ENCODE measurements around the gene DNAJB2.

Gene DNAJB2

GRCh38 chr2:219250049-219250781 is 29.0 kb upstream of the DNAJB2 start:
- Histone ChIP-seq H3K27ac (ENCODE audit: insufficient read depth in 1 of 2, low read depth in 1 of 2, low read length in 2 of 2, poor library complexity in 1 of 2, severe bottlenecking in 2 of 2) (no peak overlapping the region), H3K4me1 (ENCODE audit: control extremely low read depth in 1 of 4, control insufficient read depth in 4 of 4, insufficient read depth in 4 of 4, low read length in 3 of 4) (peaks cover 38 to 91% (median 89%) of the 10 kb centered on the region in 4 experiments), H3K4me3 (ENCODE audit: control insufficient read depth in 1 of 7, extremely low read depth in 1 of 7, insufficient read depth in 4 of 7, low read depth in 2 of 7, low read length in 6 of 7) (peak overlapping the region in 4 of 7 experiments; percentile 1 to 48 (median 32)), H3K36me3 (ENCODE audit: control insufficient read depth in 4 of 4, insufficient read depth in 4 of 4, low read length in 3 of 4) (peaks cover 0 to 22% (median 13%) of the 10 kb centered on the region in 4 experiments), H3K9me3 (ENCODE audit: control extremely low read depth in 1 of 5, control insufficient read depth in 4 of 5, insufficient read depth in 2 of 5, low read depth in 1 of 5, low read length in 4 of 5) (no peaks in the 10 kb centered on the region), H3K27me3 (replicated peaks in 2 of 5; ENCODE audit: control insufficient read depth in 4 of 5, insufficient read depth in 5 of 5, low read length in 4 of 5) (peaks cover 0 to 5% (median 0%) of the 10 kb centered on the region in 5 experiments)
- DNase-seq, result no peak
- 90% methylated on average over 21 of the region's 22 CpGs for WGBS (ENCODE audit: insufficient coverage)
- POLR2A ChIA-PET, result interaction anchor here (1.0 kb wide), 1 partner anchor 45 kb away, joined by 3 read pairs; no protein-coding TSS in a partner anchor
- CTCF ChIA-PET, result interaction anchor here (1.1 to 8.7 kb wide), 8 partner anchors 11 to 96 kb away, joined by 3 to 81 read pairs (median 6); partner anchors contain the start of gene DNAJB2

- H3K36me3 ChIP-seq (ENCODE audit: control insufficient read depth in 4 of 4, insufficient read depth in 4 of 4, low read length in 3 of 4), result peaks cover 0 to 22% (median 13%) of the 10 kb centered on the region in 4 experiments
- H3K27me3 ChIP-seq (replicated peaks in 2 of 5; ENCODE audit: control insufficient read depth in 4 of 5, insufficient read depth in 5 of 5, low read length in 4 of 5), result peaks cover 0 to 10% (median 0%) of the 10 kb centered on the region in 5 experiments
- 90% methylated on average over 4 of the region's 6 CpGs for WGBS (ENCODE audit: insufficient coverage)
- ChIA-PET CTCF (interaction anchor here (0.7 to 8.7 kb wide), 9 partner anchors 20 to 278 kb away, joined by 3 to 81 read pairs (median 3); partner anchors contain the start of gene DNAJB2), POLR2A (interaction anchor here (0.6 kb wide), 1 partner anchor 990 kb away, joined by 4 read pairs; no protein-coding TSS in a partner anchor)
- no peak overlapping the region for H3K27ac ChIP-seq (ENCODE audit: insufficient read depth in 1 of 2, low read depth in 1 of 2, low read length in 2 of 2, poor library complexity in 1 of 2, severe bottlenecking in 2 of 2)
- peaks cover 31 to 82% (median 79%) of the 10 kb centered on the region in 4 experiments for H3K4me1 ChIP-seq (ENCODE audit: control extremely low read depth in 1 of 4, control insufficient read depth in 4 of 4, insufficient read depth in 4 of 4, low read length in 3 of 4)
- no peak for DNase-seq
- no peaks in the 10 kb centered on the region for H3K9me3 ChIP-seq (ENCODE audit: control extremely low read depth in 1 of 5, control insufficient read depth in 4 of 5, insufficient read depth in 2 of 5, low read depth in 1 of 5, low read length in 4 of 5)
- peak overlapping the region in 1 of 7 experiments; percentile 25 for H3K4me3 ChIP-seq (ENCODE audit: control insufficient read depth in 1 of 7, extremely low read depth in 1 of 7, insufficient read depth in 4 of 7, low read depth in 2 of 7, low read length in 6 of 7)
Measured at GRCh38 chr2:219251656-219252055, 27.5 kb upstream of the DNAJB2 start.

- peak overlapping the region in 5 of 7 experiments; percentile 8 to 97 (median 84) for H3K4me3 ChIP-seq (ENCODE audit: control insufficient read depth in 1 of 7, extremely low read depth in 1 of 7, insufficient read depth in 4 of 7, low read depth in 2 of 7, low read length in 6 of 7)
- peaks cover 0 to 22% (median 13%) of the 10 kb centered on the region in 4 experiments for H3K36me3 ChIP-seq (ENCODE audit: control insufficient read depth in 4 of 4, insufficient read depth in 4 of 4, low read length in 3 of 4)
- peaks cover 27 to 78% (median 74%) of the 10 kb centered on the region in 4 experiments for H3K4me1 ChIP-seq (ENCODE audit: control extremely low read depth in 1 of 4, control insufficient read depth in 4 of 4, insufficient read depth in 4 of 4, low read length in 3 of 4)
- POLR2A ChIA-PET, result interaction anchor here (0.6 to 1.1 kb wide), 2 partner anchors 22 to 990 kb away, joined by 3 to 4 read pairs; no protein-coding TSS in a partner anchor
- CTCF ChIA-PET, result interaction anchor here (0.9 to 8.7 kb wide), 10 partner anchors 20 to 97 kb away, joined by 3 to 81 read pairs (median 4); partner anchors contain the start of genes ANKZF1, ATG9A and DNAJB2
- H3K27ac ChIP-seq (ENCODE audit: insufficient read depth in 1 of 2, low read depth in 1 of 2, low read length in 2 of 2, poor library complexity in 1 of 2, severe bottlenecking in 2 of 2), result no peak overlapping the region
- DNase-seq, result no peak
- 94% methylated on average over 3 of the region's 5 CpGs for WGBS (ENCODE audit: insufficient coverage)
- peaks cover 0 to 10% (median 0%) of the 10 kb centered on the region in 5 experiments for H3K27me3 ChIP-seq (replicated peaks in 2 of 5; ENCODE audit: control insufficient read depth in 4 of 5, insufficient read depth in 5 of 5, low read length in 4 of 5)
- no peaks in the 10 kb centered on the region for H3K9me3 ChIP-seq (ENCODE audit: control extremely low read depth in 1 of 5, control insufficient read depth in 4 of 5, insufficient read depth in 2 of 5, low read depth in 1 of 5, low read length in 4 of 5)
Measured at GRCh38 chr2:219252084-219252483, 27.1 kb upstream of the DNAJB2 start.

- Histone ChIP-seq H3K27me3 (replicated peaks in 2 of 5; ENCODE audit: control insufficient read depth in 4 of 5, insufficient read depth in 5 of 5, low read length in 4 of 5) (peaks cover 0 to 10% (median 0%) of the 10 kb centered on the region in 5 experiments), H3K4me3 (ENCODE audit: control insufficient read depth in 1 of 7, extremely low read depth in 1 of 7, insufficient read depth in 4 of 7, low read depth in 2 of 7, low read length in 6 of 7) (peak overlapping the region; percentile 15 to 97 (median 75)), H3K36me3 (ENCODE audit: control insufficient read depth in 4 of 4, insufficient read depth in 4 of 4, low read length in 3 of 4) (peaks cover 0 to 22% (median 13%) of the 10 kb centered on the region in 4 experiments), H3K4me1 (ENCODE audit: control extremely low read depth in 1 of 4, control insufficient read depth in 4 of 4, insufficient read depth in 4 of 4, low read length in 3 of 4) (peaks cover 24 to 73% (median 70%) of the 10 kb centered on the region in 4 experiments), H3K27ac (ENCODE audit: insufficient read depth in 1 of 2, low read depth in 1 of 2, low read length in 2 of 2, poor library complexity in 1 of 2, severe bottlenecking in 2 of 2) (no peak overlapping the region), H3K9me3 (ENCODE audit: control extremely low read depth in 1 of 5, control insufficient read depth in 4 of 5, insufficient read depth in 2 of 5, low read depth in 1 of 5, low read length in 4 of 5) (no peaks in the 10 kb centered on the region)
- POLR2A ChIA-PET, result interaction anchor here (1.1 kb wide), 1 partner anchor 22 kb away, joined by 3 read pairs; no protein-coding TSS in a partner anchor
- CTCF ChIA-PET, result interaction anchor here (0.6 to 8.7 kb wide), 9 partner anchors 23 to 100 kb away, joined by 3 to 81 read pairs (median 4); partner anchors contain the start of genes ANKZF1, ATG9A and DNAJB2
- WGBS (ENCODE audit: insufficient coverage), result 8% methylated on average over 9 of the region's 9 CpGs
- no peak for DNase-seq
Measured at GRCh38 chr2:219252570-219252899, 26.6 kb upstream of the DNAJB2 start.

- peaks cover 0 to 18% (median 12%) of the 10 kb centered on the region in 4 experiments for H3K36me3 ChIP-seq (ENCODE audit: control insufficient read depth in 4 of 4, insufficient read depth in 4 of 4, low read length in 3 of 4)
- H3K4me3 ChIP-seq (ENCODE audit: control insufficient read depth in 1 of 7, extremely low read depth in 1 of 7, insufficient read depth in 4 of 7, low read depth in 2 of 7, low read length in 6 of 7), result peak within 1 kb of the TSS; percentile 51 to 97 (median 75)
- peak within 1 kb of the TSS in 1 of 2 experiments; percentile 58 for H3K27ac ChIP-seq (ENCODE audit: insufficient read depth in 1 of 2, low read depth in 1 of 2, low read length in 2 of 2, poor library complexity in 1 of 2, severe bottlenecking in 2 of 2)
- peaks cover 18 to 67% (median 64%) of the 10 kb centered on the region in 4 experiments for H3K4me1 ChIP-seq (ENCODE audit: control extremely low read depth in 1 of 4, control insufficient read depth in 4 of 4, insufficient read depth in 4 of 4, low read length in 3 of 4)
- no peaks in the 10 kb centered on the region for H3K9me3 ChIP-seq (ENCODE audit: control extremely low read depth in 1 of 5, control insufficient read depth in 4 of 5, insufficient read depth in 2 of 5, low read depth in 1 of 5, low read length in 4 of 5)
- DNase-seq, result peak in 2 of 3 donors; percentile 38 to 50
- WGBS (ENCODE audit: insufficient coverage), result under 1% methylated on average over 28 of the region's 49 CpGs
- CTCF ChIA-PET, result interaction anchor here (0.6 to 8.7 kb wide), 10 partner anchors 24 to 101 kb away, joined by 3 to 81 read pairs (median 4); partner anchors contain the start of genes ANKZF1, ATG9A and DNAJB2
- H3K27me3 ChIP-seq (replicated peaks in 2 of 5; ENCODE audit: control insufficient read depth in 4 of 5, insufficient read depth in 5 of 5, low read length in 4 of 5), result peaks cover 0 to 10% (median 0%) of the 10 kb centered on the region in 5 experiments
- POLR2A ChIA-PET, result interaction anchor here (0.7 to 1.5 kb wide), 5 partner anchors 8 to 42 kb away, joined by 3 to 9 read pairs (median 3); partner anchors contain the start of genes GLB1L and STK16
Measured at GRCh38 chr2:219252900-219253752, 26.0 kb upstream of the DNAJB2 start, which contains the start of gene TUBA4B. TSS of gene TUBA4B (plus strand) at chr2:219253243. CDS start at chr2:219253408, 165 bp downstream.
